Activated CD4-positive, alpha-beta T cell treated with anti-CD3 and anti-CD28 coated beads, Interleukin-2, amount 10 ng/mL, durations not matched to agents 24 days and 14 days (primary cell): Measurements from ENCODE around the gene C7orf57. TPM values are rescaled to one million over a fixed set of nuclear protein-coding genes. Genes with fewer than 3 reads are reported as not detected.

ENCODE experiments used
- DNase-seq: peaks from one replicate; pipeline ENCODE4 v3.0.0; 2022
- H3K27ac Mint-ChIP-seq: one replicate; pipeline ENCODE4 v1.8.0; 2022; ENCODE audit warnings: mild to moderate bottlenecking, mixed read lengths
- H3K27me3 Mint-ChIP-seq: one replicate; pipeline ENCODE4 v1.8.0; 2022; ENCODE audit warnings: mixed read lengths
- H3K36me3 Mint-ChIP-seq: one replicate; pipeline ENCODE4 v1.8.0; 2022; ENCODE audit warnings: low read depth, mild to moderate bottlenecking, mixed read lengths
- H3K4me1 Mint-ChIP-seq: one replicate; pipeline ENCODE4 v1.8.0; 2021; ENCODE audit warnings: mixed read lengths
- H3K4me3 Mint-ChIP-seq: one replicate; pipeline ENCODE4 v1.8.0; 2022; ENCODE audit warnings: mild to moderate bottlenecking, moderate library complexity, mixed read lengths
- H3K9me3 Mint-ChIP-seq: one replicate; pipeline ENCODE4 v1.8.0; 2021; ENCODE audit warnings: mixed read lengths
- intact Hi-C: fragments of 100-400 bp; cut with micrococcal nuclease; formaldehyde crosslinking; loops from one replicate; pipeline ENCODE4 v1.15.1; 2023
- total RNA-seq: library from RNA; stranded (reverse); gene quantifications from 2 replicates; pipeline ENCODE4 v1.2.3, GENCODE V29; 2022

The C7orf57 gene
- total RNA-seq, 1 donor from 2014 or later: 0.14 TPM

DNA sequence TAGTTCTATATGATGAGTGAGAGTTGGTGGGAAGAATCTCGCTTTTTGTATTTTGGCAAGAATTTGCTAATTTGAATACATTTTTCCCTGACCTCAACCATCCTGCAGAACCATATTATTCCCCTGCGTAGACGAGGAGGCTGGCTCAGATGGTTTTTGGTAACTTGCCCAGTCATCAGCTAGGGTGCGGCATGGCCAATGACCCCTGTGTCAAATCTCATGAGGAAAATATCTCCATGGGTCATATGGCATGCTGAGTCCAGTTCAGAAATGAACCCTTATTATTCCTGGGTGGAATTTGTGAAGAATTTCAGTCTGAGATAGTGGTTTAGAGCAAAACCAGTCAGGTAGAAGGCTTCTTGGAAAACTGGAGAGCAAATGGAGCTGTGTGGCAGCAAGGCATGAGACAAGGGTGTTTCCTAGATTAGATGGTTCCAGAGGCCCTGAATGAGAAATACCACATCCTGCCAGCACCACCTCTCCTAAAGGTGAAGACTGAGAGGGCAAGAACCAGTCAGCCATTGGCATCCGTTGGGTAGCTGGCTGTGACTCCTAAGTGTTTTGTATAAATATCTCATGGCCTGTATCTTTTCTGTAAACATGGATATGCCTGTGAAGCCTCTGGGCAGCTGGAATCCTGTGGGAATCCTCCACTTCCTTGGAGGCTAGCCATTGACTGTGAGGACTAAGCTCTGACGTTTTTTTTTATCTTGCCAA lies 47.9 kb downstream of the C7orf57 start:
- Mint-ChIP-seq H3K27me3 (no peaks in the 10 kb centered on the region), H3K36me3 (peaks cover 6% of the 10 kb centered on the region), H3K27ac (peak overlapping the region; percentile 14), H3K9me3 (no peaks in the 10 kb centered on the region), H3K4me1 (peaks cover 47% of the 10 kb centered on the region), H3K4me3 (peak overlapping the region; percentile 37)
- intact Hi-C loops: no loop called here
- DNase-seq: peak; percentile 75

GRCh38 chr7:48084727-48085432 lies 49.5 kb downstream of the C7orf57 start:
- Mint-ChIP-seq H3K27me3 (no peaks in the 10 kb centered on the region), H3K4me3 (peak overlapping the region; percentile 65), H3K36me3 (peaks cover 7% of the 10 kb centered on the region), H3K9me3 (no peaks in the 10 kb centered on the region), H3K27ac (peak overlapping the region; percentile 91), H3K4me1 (peaks cover 51% of the 10 kb centered on the region)
- intact Hi-C loops: loop anchor here (1.0 to 5.0 kb wide), 8 partner anchors 11 to 603 kb away; partner anchors contain the start of gene C7orf57
- peak; percentile 90 for DNase-seq

GRCh38 chr7:48085433-48085791 lies 50.1 kb downstream of the C7orf57 start:
- peak overlapping the region; percentile 91 for H3K27ac Mint-ChIP-seq

GRCh38 chr7:48085942-48086341 lies 50.6 kb downstream of the C7orf57 start:
- H3K27me3 Mint-ChIP-seq: no peaks in the 10 kb centered on the region
- peak overlapping the region; percentile 42 for H3K4me3 Mint-ChIP-seq
- H3K27ac Mint-ChIP-seq: peak overlapping the region; percentile 91
- no peaks in the 10 kb centered on the region for H3K9me3 Mint-ChIP-seq
- intact Hi-C loops: loop anchor here (1.0 to 5.0 kb wide), 8 partner anchors 10 to 604 kb away; partner anchors contain the start of gene C7orf57
- peaks cover 18% of the 10 kb centered on the region for H3K36me3 Mint-ChIP-seq
- DNase-seq: peak; percentile 60
- H3K4me1 Mint-ChIP-seq: peaks cover 58% of the 10 kb centered on the region

More at GRCh38 chr7:48085433-48085791, 50.1 kb downstream of the C7orf57 start:
- H3K4me1 Mint-ChIP-seq: peaks cover 54% of the 10 kb centered on the region
- H3K27me3 Mint-ChIP-seq: no peaks in the 10 kb centered on the region
- H3K36me3 Mint-ChIP-seq: peaks cover 12% of the 10 kb centered on the region
- H3K9me3 Mint-ChIP-seq: no peaks in the 10 kb centered on the region
- H3K4me3 Mint-ChIP-seq: peak overlapping the region; percentile 65
- DNase-seq: peak; percentile 63
- intact Hi-C loops: loop anchor here (1.0 to 5.0 kb wide), 8 partner anchors 11 to 603 kb away; partner anchors contain the start of gene C7orf57

DNA sequence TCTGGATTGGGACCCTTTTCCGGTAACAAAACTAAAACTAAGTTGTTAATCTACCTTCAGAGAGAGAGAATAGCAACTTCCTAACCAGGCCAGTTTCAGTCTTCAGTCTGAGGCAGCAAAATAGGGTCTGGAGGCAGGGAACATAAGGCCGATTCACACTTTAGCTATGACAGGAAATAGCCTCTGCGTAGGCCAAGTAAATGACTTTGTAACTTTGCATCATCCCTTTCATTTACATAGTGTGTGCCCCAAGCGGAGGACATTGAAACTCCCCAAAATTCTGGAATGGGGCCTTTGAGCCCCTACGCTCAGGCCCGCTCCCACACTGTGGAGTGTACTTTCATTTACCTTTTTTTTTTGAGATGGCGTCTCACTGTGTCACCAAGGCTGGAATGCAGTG lies 52.0 kb downstream of the C7orf57 start:
- peaks cover 72% of the 10 kb centered on the region for H3K4me1 Mint-ChIP-seq
- intact Hi-C loops: loop anchor here (5.0 kb wide), 1 partner anchor 605 kb away; no protein-coding TSS in a partner anchor

DNA sequence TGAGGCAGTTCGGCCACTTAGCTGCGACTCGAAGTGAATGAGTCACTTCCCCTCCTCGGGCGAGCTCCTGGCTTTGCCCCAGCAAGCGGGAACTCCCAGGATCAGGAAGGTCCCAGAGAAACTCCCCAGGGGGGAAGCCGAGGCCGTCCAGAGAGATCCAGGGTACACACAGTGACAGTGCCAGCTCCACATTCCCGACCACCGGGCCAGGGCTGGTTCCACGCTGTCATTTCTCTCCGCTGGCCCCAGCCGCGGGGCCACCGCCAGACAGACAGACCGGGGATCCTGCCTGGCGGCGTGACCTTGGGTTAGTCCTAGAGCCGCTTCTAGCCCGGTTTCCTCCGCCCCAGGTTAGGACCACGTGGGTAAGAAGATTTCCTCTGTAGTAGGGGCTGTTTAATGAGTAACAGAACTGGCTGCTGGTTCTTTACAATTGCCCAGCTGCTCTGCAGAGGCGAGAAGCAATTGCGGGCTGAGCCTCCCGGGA lies 53.3 kb downstream of the C7orf57 start:
- Mint-ChIP-seq H3K9me3 (no peaks in the 10 kb centered on the region), H3K27me3 (no peaks in the 10 kb centered on the region), H3K36me3 (peaks cover 41% of the 10 kb centered on the region), H3K4me3 (peak overlapping the region; percentile 91), H3K27ac (peak overlapping the region; percentile 96), H3K4me1 (peaks cover 71% of the 10 kb centered on the region)
- no peak for DNase-seq
- intact Hi-C loops: loop anchor here (1.0 to 5.0 kb wide), 4 partner anchors 9 to 606 kb away; partner anchors contain the start of gene HUS1

More for the DNA sequence above, 52.0 kb downstream of the C7orf57 start:
- Mint-ChIP-seq H3K27me3 (no peaks in the 10 kb centered on the region), H3K36me3 (peaks cover 31% of the 10 kb centered on the region), H3K9me3 (no peaks in the 10 kb centered on the region), H3K27ac (peak overlapping the region; percentile 96), H3K4me3 (peak overlapping the region; percentile 79)
- DNase-seq: peak; percentile 74

DNA sequence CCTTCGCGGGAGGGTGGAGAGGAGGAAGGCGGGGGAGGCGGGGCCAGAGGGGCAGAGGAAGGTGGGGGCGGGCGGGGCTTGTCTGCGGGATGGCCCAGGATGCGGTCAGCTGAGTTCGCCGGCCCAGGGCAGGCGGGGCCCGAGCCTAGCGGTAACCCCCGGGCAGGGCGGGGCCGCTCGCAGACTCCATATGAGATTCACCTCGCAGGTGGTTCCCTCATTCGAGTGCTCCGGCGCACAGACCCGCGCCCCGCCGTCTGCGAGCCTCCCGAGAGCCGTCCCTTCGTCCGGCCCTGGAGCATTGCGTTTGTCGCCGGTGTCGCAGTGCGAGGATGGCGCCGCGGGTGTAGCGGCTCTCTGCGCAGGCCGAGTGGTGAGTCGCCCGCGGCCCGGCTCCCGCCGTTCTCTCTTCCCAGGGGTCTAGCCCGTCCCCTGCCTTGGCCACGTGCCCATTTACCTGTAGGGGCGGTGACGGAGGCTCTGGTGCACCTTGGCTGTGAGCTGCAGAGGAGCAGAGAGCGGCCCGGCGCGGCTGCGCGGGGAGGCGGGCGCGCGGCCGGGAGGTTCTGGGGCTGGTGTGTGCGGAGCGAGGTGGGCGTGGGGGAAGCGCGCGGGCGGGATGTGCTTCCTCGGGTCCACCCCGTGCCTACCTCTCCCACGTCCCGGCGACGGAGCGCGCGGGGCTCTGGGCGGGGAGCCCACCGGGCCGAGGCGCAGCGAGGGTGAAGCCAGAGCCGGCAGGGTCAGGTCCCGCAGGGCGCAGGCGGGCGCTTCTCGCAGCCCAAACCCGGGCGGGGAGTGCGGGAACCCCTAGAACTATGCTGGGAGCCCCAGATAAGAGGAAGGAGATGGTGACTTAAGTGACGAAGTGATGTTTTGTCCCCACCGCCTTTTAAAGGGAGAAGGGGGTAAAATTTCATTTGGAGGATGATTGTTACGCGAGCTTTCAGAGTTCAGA lies 54.0 kb downstream of the C7orf57 start, which contains the start of gene UPP1:
Gene UPP1 (plus strand): TSS at position 220 of the 958 bp plus-strand sequence. CDS start 5,519 bp downstream, outside the sequence.
- peak; percentile 97 for DNase-seq
- no peaks in the 10 kb centered on the region for H3K9me3 Mint-ChIP-seq
- peaks cover 76% of the 10 kb centered on the region for H3K4me1 Mint-ChIP-seq
- H3K27ac Mint-ChIP-seq: peak within 1 kb of the TSS; percentile 96
- intact Hi-C loops: loop anchor here (1.0 to 5.0 kb wide), 3 partner anchors 8 to 607 kb away; no protein-coding TSS in a partner anchor
- H3K27me3 Mint-ChIP-seq: no peaks in the 10 kb centered on the region
- peak within 1 kb of the TSS; percentile 91 for H3K4me3 Mint-ChIP-seq
- H3K36me3 Mint-ChIP-seq: peaks cover 46% of the 10 kb centered on the region

GRCh38 chr7:48090095-48090805 lies 54.9 kb downstream of the C7orf57 start:
- Mint-ChIP-seq H3K27ac (peak overlapping the region; percentile 96), H3K4me1 (peaks cover 75% of the 10 kb centered on the region), H3K27me3 (no peaks in the 10 kb centered on the region), H3K36me3 (peaks cover 56% of the 10 kb centered on the region), H3K4me3 (peak overlapping the region; percentile 91), H3K9me3 (no peaks in the 10 kb centered on the region)
- peak; percentile 63 for DNase-seq
- intact Hi-C loops: no loop called here

GRCh38 chr7:48091506-48092433 lies 56.4 kb downstream of the C7orf57 start:
- intact Hi-C loops: no loop called here
- peak overlapping the region; percentile 91 for H3K4me3 Mint-ChIP-seq
- H3K27me3 Mint-ChIP-seq: no peaks in the 10 kb centered on the region
- H3K4me1 Mint-ChIP-seq: peaks cover 73% of the 10 kb centered on the region
- H3K36me3 Mint-ChIP-seq: peaks cover 66% of the 10 kb centered on the region
- peak overlapping the region; percentile 51 for H3K27ac Mint-ChIP-seq
- DNase-seq: no peak
- H3K9me3 Mint-ChIP-seq: no peaks in the 10 kb centered on the region

- Mint-ChIP-seq H3K27me3 (no peaks in the 10 kb centered on the region), H3K9me3 (no peaks in the 10 kb centered on the region), H3K4me1 (peaks cover 84% of the 10 kb centered on the region), H3K27ac (peak overlapping the region; percentile 82), H3K4me3 (peak overlapping the region; percentile 25), H3K36me3 (peaks cover 91% of the 10 kb centered on the region)
- intact Hi-C loops: no loop called here
- DNase-seq: no peak
Observed at GRCh38 chr7:48094861-48095293, 59.5 kb downstream of the C7orf57 start.

GRCh38 chr7:48096273-48096672 lies 60.9 kb downstream of the C7orf57 start:
- Mint-ChIP-seq H3K4me1 (peaks cover 75% of the 10 kb centered on the region), H3K36me3 (peaks cover 78% of the 10 kb centered on the region), H3K4me3 (peak overlapping the region; percentile 79), H3K27ac (peak overlapping the region; percentile 94), H3K27me3 (no peaks in the 10 kb centered on the region), H3K9me3 (no peaks in the 10 kb centered on the region)
- DNase-seq: peak; percentile 80
- intact Hi-C loops: loop anchor here (1.0 kb wide), 1 partner anchor 11 kb away; no protein-coding TSS in a partner anchor
